OCI-LY1 (cell line): ENCODE results near the gene HSF5.

ENCODE experiments used
- CTCF ChIP-seq: fragments of 200-600 bp; sonication (generic), shearing (Covaris generic); IDR thresholded peaks from 2 replicates; pipeline ENCODE4 v1.5.1; 2017; ENCODE audit warnings: mild to moderate bottlenecking, antibody characterized with exemption, low read length, moderate library complexity, mixed read lengths
- EZH2 ChIP-seq: fragments of 200-600 bp; sonication (generic), shearing (Covaris generic); IDR thresholded peaks from 2 replicates; pipeline ENCODE4 v1.8.0; 2017; ENCODE audit warnings: borderline replicate concordance, mixed run types, mild to moderate bottlenecking, antibody characterized with exemption, low read length, moderate library complexity, mixed read lengths

- TF ChIP-seq CTCF (no peak), EZH2 (no peak)
These were observed 41.1 kb upstream of the HSF5 start for GRCh38 chr17:58529275-58529674.
